HG03469 (cell line): Measurements from ENCODE around the gene FRMPD3.

Source experiments
- ATAC-seq: cut with Tn5 transposase; IDR thresholded peaks from one replicate; pipeline ENCODE4 v1.9.1; 2021; ENCODE audit warnings: mild to moderate bottlenecking, moderate library complexity, moderate number of reproducible peaks; ENCODE audit not compliant: unreplicated experiment

FRMPD3 gene

DNA sequence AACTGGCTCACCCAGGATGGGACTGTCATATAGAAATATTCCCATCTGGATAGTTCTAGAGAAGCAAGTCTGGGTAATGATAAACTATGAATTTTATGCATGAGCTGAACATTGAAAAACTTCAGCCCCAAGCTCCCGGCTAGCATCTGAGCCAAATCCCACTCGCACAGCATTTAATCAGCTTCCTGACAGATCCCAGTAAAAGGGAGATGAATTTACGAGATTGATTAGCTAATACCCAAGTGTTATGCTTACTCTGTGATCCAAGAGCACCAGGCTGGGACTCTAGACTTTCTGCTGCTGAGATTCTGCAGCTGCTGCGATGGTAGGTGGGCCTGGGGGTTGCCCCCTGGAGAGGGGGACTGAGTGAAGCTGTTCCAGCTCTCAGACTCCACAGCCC lies 28.0 kb downstream of the FRMPD3 start:
- ATAC-seq: no peak

GRCh38 chrX:107480272-107480671 lies 30.8 kb downstream of the FRMPD3 start:
- no peak for ATAC-seq

DNA sequence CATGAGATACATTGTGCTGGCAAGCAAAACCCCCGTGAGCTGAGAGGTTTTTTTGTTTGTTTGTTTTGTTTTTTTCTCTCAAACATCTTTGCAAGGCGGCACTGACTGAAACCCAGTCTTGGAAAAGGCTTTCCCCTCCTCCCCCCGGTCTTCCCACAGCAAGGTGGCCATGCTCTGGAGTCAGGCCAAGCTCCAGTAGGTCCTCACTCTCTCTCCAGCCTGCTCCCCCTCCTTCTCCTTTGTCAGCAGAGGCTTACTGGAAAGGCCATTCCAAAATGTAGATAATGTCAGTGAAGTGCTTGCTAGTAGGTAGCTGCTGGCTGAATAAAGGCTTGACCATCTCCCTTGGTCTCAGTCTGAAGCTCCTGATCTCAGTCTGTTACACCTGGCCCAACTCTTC lies 32.6 kb downstream of the FRMPD3 start:
- no peak for ATAC-seq

DNA sequence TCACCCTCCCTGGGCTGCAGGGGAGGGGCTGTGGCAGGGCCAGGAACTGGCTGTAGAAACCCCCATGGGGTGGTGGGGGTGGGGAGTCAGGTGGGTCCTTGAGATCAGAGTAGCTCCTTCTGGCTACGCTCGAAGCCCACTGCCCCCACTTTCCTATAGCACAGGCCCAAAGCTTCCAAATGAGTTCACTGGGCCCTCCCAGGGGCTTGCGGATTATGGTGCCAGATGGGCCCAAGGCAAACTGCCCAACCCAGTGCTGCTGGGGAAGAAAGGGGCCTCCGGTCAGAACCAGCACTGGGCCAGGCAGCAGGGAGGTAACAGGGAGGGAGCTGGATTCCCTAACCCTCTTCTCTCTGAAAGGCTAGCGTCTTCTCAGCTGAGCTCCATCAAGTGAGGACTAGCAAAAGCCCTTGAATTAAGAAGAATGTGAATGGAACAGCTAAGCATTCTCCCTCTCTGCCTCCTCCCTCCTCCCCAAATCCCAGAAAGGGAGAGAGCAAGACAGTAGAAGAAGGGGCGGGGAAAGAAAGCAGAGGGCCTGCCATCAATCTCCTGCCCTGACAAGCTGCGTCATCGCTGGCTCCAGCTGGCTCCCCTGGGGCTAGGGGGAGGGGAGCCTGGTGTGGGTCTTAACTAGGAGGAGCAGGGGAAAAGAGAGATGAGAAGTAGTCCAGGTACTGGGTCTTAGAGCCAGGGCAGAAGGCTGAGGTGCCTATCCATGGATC lies 34.7 kb downstream of the FRMPD3 start:
- no peak for ATAC-seq

- ATAC-seq: no peak
Observed at GRCh38 chrX:107485013-107485412, 35.6 kb downstream of the FRMPD3 start.

GRCh38 chrX:107493141-107493540 lies 43.7 kb downstream of the FRMPD3 start:
- ATAC-seq: no peak

DNA sequence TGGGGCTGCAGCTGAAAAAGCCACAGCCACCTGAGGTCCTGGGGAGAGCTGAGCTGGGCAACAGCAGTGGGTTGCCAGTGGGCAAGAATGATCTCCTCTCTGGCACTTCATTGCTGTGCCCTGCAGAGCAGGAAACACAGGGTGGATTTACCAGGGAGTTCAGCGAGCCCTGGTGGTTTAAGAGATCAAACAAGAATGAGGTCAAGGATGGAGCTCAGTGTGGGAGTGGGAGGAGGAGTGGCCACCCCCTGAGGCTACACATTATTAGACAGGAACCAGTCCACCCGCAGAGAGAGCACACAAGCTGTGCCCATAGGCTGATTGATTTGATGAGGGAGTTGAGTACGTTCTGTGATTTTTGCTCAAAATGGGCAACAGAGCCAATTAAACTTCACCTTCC lies 47.3 kb downstream of the FRMPD3 start:
- ATAC-seq: no peak
